GM13976 (cell line): ENCODE measurements around the gene SLC22A17.

Source experiments
- DNase-seq: peaks from one replicate; pipeline ENCODE4 v3.0.0; 2012; ENCODE audit warnings: low spot score
- in situ Hi-C: fragments of 300-500 bp; cut with MboI; formaldehyde crosslinking; loops from one replicate; pipeline ENCODE4 v1.12.0; 2022; ENCODE audit warnings: low sequenced_read_pairs, mixed read lengths, inconsistent platforms; ENCODE audit not compliant: unreplicated experiment
- TF ChIP-seq, protein P1 (sequence below): IDR thresholded peaks from 2 replicates; pipeline ENCODE4 v1.5.1; 2012; ENCODE audit warnings: borderline replicate concordance, mild to moderate bottlenecking; ENCODE audit not compliant: insufficient read depth; ENCODE audit errors: extremely low read depth, missing control alignments, control extremely low read depth

SLC22A17 gene

GRCh38 chr14:23362200-23362599, 9.5 kb upstream of the SLC22A17 start:
- no peak for DNase-seq
- in situ Hi-C loops = no loop called here
- TF ChIP-seq, protein P1, sequence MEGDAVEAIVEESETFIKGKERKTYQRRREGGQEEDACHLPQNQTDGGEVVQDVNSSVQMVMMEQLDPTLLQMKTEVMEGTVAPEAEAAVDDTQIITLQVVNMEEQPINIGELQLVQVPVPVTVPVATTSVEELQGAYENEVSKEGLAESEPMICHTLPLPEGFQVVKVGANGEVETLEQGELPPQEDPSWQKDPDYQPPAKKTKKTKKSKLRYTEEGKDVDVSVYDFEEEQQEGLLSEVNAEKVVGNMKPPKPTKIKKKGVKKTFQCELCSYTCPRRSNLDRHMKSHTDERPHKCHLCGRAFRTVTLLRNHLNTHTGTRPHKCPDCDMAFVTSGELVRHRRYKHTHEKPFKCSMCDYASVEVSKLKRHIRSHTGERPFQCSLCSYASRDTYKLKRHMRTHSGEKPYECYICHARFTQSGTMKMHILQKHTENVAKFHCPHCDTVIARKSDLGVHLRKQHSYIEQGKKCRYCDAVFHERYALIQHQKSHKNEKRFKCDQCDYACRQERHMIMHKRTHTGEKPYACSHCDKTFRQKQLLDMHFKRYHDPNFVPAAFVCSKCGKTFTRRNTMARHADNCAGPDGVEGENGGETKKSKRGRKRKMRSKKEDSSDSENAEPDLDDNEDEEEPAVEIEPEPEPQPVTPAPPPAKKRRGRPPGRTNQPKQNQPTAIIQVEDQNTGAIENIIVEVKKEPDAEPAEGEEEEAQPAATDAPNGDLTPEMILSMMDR = no peak

DNA sequence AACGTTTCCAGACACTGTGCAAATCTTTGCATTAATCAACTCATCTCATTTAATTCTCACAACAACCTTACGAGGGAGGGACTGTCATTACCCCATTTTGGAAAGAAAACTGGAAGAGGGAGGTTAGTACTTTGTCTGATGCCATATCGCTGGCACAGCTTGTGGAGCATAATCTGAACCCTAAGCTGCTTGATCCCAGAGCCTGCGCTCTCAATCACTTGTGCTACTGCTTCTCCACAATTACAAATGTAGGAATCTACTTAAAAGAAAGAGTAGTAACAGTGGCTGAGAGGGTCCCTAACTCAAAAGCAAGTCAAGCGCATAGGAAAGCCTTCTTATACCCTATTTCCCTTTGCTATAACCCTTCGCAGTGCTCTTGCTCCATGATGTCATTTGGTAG, 9.1 kb upstream of the SLC22A17 start:
- in situ Hi-C loops = no loop called here
- TF ChIP-seq, protein P1 = no peak
- no peak for DNase-seq

GRCh38 chr14:23361320-23361719, 8.6 kb upstream of the SLC22A17 start:
- in situ Hi-C loops = no loop called here
- TF ChIP-seq, protein P1 = no peak
- no peak for DNase-seq

DNA sequence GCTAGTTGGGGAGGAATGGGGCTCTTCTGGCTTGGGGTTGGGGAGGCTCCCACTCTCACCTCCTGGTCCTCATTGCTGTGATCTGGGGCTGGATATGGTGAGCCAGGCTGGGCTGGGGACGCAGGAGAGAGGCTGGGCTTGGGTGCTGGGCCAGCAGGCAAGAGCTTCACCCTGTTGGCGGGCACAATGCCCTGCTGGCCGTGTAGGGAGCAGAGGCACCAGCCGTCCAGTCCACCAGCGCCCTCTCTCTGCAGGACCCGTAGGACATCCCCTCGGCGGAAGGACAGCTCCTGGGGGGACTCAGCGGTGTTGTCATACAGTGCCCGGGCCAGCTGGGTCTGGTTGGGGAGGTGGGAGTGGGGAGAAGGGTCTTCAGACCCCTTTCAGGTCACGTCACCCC, 7.8 kb upstream of the SLC22A17 start:
- no peak for DNase-seq
- in situ Hi-C loops = no loop called here
- TF ChIP-seq, protein P1 = no peak

DNA sequence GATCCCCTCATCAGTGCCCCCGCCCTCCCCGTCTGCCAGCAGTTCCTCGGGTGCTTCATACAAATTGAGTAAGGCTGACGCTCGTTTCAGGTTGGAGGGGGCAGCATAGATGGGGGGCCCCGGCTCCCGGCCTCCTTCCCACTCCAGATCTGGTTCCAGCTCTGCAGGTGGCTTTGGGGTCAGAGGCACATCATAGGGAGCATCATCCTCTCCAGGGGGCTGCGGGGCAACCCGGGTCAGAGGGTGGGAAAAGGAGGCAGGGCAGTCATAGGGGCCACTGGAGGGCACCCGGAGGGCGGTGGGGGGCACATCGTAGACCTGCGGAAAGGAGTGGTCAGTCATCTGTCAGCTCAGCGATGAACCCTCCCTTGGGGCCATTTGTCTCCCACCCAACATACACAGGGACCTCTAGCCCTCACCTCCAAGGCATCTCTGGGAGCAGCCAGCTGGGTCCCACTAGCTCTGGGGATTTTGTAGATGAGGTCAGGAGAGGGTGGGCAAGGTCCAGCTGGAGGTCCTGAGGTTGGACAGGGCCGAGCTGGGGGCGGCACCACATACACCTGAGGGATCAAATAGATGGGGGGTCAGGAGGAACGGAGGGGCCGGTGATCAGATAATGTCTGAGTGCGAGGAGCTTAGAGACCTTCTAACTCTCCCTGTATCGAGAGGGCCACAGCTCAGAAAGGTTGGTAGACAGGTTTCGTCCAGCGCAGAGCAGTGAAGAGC, 7.2 kb upstream of the SLC22A17 start:
- in situ Hi-C loops = no loop called here
- DNase-seq = no peak
- TF ChIP-seq, protein P1 = no peak

GRCh38 chr14:23359167-23359626, 6.5 kb upstream of the SLC22A17 start:
- DNase-seq = no peak
- in situ Hi-C loops = no loop called here
- TF ChIP-seq, protein P1 = no peak

GRCh38 chr14:23358553-23359166, 6.0 kb upstream of the SLC22A17 start:
- no peak for DNase-seq
- TF ChIP-seq, protein P1 = no peak
- in situ Hi-C loops = no loop called here
